Measurements from ENCODE around the gene PDZD4. TPM values are rescaled to one million over a fixed set of nuclear protein-coding genes. Genes with fewer than 3 reads are reported as not detected.

PDZD4 gene
- total and polyA plus RNA-seq, 2 donors from 2014 or later: 4.7 to 7.0 TPM

- FAIRE-seq: no peak
- Histone ChIP-seq H3K27me3 (ENCODE audit: control insufficient read depth, insufficient read depth, low read length) (no peaks in the 10 kb centered on the region), H3K9me3 (ENCODE audit: control insufficient read depth in 2 of 3, insufficient read depth in 1 of 3, low read length in 3 of 3) (no peaks in the 10 kb centered on the region), H3K4me1 (ENCODE audit: control insufficient read depth in 2 of 3, insufficient read depth in 2 of 3, low read depth in 1 of 3, low read length in 3 of 3) (peaks cover 0 to 1% (median 0%) of the 10 kb centered on the region in 3 donors), H3K9ac (ENCODE audit: low read length in 3 of 3) (no peak overlapping the region), H3K36me3 (ENCODE audit: control insufficient read depth in 2 of 3, insufficient read depth in 3 of 3, low read length in 3 of 3) (no peaks in the 10 kb centered on the region), H3K27ac (ENCODE audit: low read depth in 2 of 2, low read length in 2 of 2) (no peak overlapping the region), H3K4me3 (ENCODE audit: low read length in 3 of 3) (no peak overlapping the region)
- DNase-seq: no peak
- TF ChIP-seq, protein P1, sequence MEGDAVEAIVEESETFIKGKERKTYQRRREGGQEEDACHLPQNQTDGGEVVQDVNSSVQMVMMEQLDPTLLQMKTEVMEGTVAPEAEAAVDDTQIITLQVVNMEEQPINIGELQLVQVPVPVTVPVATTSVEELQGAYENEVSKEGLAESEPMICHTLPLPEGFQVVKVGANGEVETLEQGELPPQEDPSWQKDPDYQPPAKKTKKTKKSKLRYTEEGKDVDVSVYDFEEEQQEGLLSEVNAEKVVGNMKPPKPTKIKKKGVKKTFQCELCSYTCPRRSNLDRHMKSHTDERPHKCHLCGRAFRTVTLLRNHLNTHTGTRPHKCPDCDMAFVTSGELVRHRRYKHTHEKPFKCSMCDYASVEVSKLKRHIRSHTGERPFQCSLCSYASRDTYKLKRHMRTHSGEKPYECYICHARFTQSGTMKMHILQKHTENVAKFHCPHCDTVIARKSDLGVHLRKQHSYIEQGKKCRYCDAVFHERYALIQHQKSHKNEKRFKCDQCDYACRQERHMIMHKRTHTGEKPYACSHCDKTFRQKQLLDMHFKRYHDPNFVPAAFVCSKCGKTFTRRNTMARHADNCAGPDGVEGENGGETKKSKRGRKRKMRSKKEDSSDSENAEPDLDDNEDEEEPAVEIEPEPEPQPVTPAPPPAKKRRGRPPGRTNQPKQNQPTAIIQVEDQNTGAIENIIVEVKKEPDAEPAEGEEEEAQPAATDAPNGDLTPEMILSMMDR (IDR thresholded peaks at IDR 0.05; ENCODE audit: borderline replicate concordance, extremely low read depth, insufficient read depth): no peak
- intact Hi-C loops (cut with DNase I): no loop called here
Observed at GRCh38 chrX:153800746-153801145, 29.6 kb downstream of the PDZD4 start.

- Histone ChIP-seq H3K4me3 (ENCODE audit: low read length in 3 of 3) (no peak overlapping the region), H3K4me1 (ENCODE audit: control insufficient read depth in 2 of 3, insufficient read depth in 2 of 3, low read depth in 1 of 3, low read length in 3 of 3) (peaks cover 0 to 6% (median 0%) of the 10 kb centered on the region in 3 donors), H3K9me3 (ENCODE audit: control insufficient read depth in 2 of 3, insufficient read depth in 1 of 3, low read length in 3 of 3) (no peaks in the 10 kb centered on the region), H3K9ac (ENCODE audit: low read length in 3 of 3) (no peak overlapping the region), H3K36me3 (ENCODE audit: control insufficient read depth in 2 of 3, insufficient read depth in 3 of 3, low read length in 3 of 3) (no peaks in the 10 kb centered on the region), H3K27me3 (ENCODE audit: control insufficient read depth, insufficient read depth, low read length) (no peaks in the 10 kb centered on the region), H3K27ac (ENCODE audit: low read depth in 2 of 2, low read length in 2 of 2) (no peak overlapping the region)
- TF ChIP-seq, protein P1 (IDR thresholded peaks at IDR 0.05; ENCODE audit: borderline replicate concordance, extremely low read depth, insufficient read depth): no peak
- intact Hi-C loops (cut with DNase I): no loop called here
- FAIRE-seq (no peak), DNase-seq (no peak)
Observed at GRCh38 chrX:153800177-153800722, 30.1 kb downstream of the PDZD4 start.

GRCh38 chrX:153799326-153799725, 31.0 kb downstream of the PDZD4 start:
- no peaks in the 10 kb centered on the region for H3K9me3 ChIP-seq (ENCODE audit: control insufficient read depth in 2 of 3, insufficient read depth in 1 of 3, low read length in 3 of 3)
- no peak overlapping the region for H3K27ac ChIP-seq (ENCODE audit: low read depth in 2 of 2, low read length in 2 of 2)
- intact Hi-C loops (cut with DNase I): no loop called here
- H3K36me3 ChIP-seq (ENCODE audit: control insufficient read depth in 2 of 3, insufficient read depth in 3 of 3, low read length in 3 of 3): no peaks in the 10 kb centered on the region
- TF ChIP-seq, protein P1 (IDR thresholded peaks at IDR 0.05; ENCODE audit: borderline replicate concordance, extremely low read depth, insufficient read depth): no peak
- FAIRE-seq (no peak), DNase-seq (no peak)
- H3K4me1 ChIP-seq (ENCODE audit: control insufficient read depth in 2 of 3, insufficient read depth in 2 of 3, low read depth in 1 of 3, low read length in 3 of 3): peaks cover 0 to 6% (median 0%) of the 10 kb centered on the region in 3 donors
- no peak overlapping the region for H3K4me3 ChIP-seq (ENCODE audit: low read length in 3 of 3)
- H3K9ac ChIP-seq (ENCODE audit: low read length in 3 of 3): no peak overlapping the region
- H3K27me3 ChIP-seq (ENCODE audit: control insufficient read depth, insufficient read depth, low read length): no peaks in the 10 kb centered on the region
